MG63 (cell line): Measurements from ENCODE around the gene C1orf74. TPM values are rescaled to one million over a fixed set of nuclear protein-coding genes. Genes with fewer than 3 reads are reported as not detected.

Source experiments
- DNase-seq: peaks from one replicate; pipeline ENCODE4 v3.0.0-alpha.2; 2020
- H3K27me3 ChIP-seq: fragments of 250-450 bp; sonication (Bioruptor Pico); 2 replicates; pipeline ENCODE4 v1.5.1; 2020; ENCODE audit warnings: mild to moderate bottlenecking, moderate library complexity
- H3K36me3 ChIP-seq: fragments of 250-450 bp; sonication (Bioruptor Pico); 2 replicates; pipeline ENCODE4 v1.5.1; 2020; ENCODE audit warnings: mild to moderate bottlenecking, moderate library complexity
- H3K4me3 ChIP-seq: fragments of 250-450 bp; sonication (Bioruptor Pico); 2 replicates; pipeline ENCODE4 v1.5.1; 2020; ENCODE audit warnings: mild to moderate bottlenecking, moderate library complexity
- H3K9me3 ChIP-seq: fragments of 250-450 bp; sonication (Bioruptor Pico); 2 replicates; pipeline ENCODE4 v1.5.1; 2020; ENCODE audit warnings: mild to moderate bottlenecking, moderate library complexity
- total RNA-seq: library from RNA; depleted of rRNA; stranded (reverse); fragments of >200 nt; shearing (Covaris generic); gene quantifications from 2 replicates; pipeline ENCODE4 v1.2.3, GENCODE V29; 2014; ENCODE audit warnings: low replicate concordance

Gene C1orf74
- total RNA-seq, 1 experiment from 2014 or later, result 4.6 TPM

- H3K27me3 ChIP-seq, result peaks cover 3% of the 10 kb centered on the region; the same call in 1 of the 2 replicates
- peaks cover 4% of the 10 kb centered on the region for H3K36me3 ChIP-seq
- peak; percentile 21 for DNase-seq
- H3K4me3 ChIP-seq, result no peak overlapping the region
- no peaks in the 10 kb centered on the region for H3K9me3 ChIP-seq
Observed at GRCh38 chr1:209787551-209787950, 3.2 kb upstream of the C1orf74 start.

- H3K36me3 ChIP-seq, result peaks cover 6% of the 10 kb centered on the region
- DNase-seq, result no peak
- no peaks in the 10 kb centered on the region for H3K27me3 ChIP-seq
Observed at GRCh38 chr1:209786146-209786545, 1.8 kb upstream of the C1orf74 start.

GRCh38 chr1:209785592-209785991, 1.2 kb upstream of the C1orf74 start:
- Histone ChIP-seq H3K27me3 (no peaks in the 10 kb centered on the region), H3K9me3 (no peaks in the 10 kb centered on the region), H3K4me3 (no peak overlapping the region), H3K36me3 (peaks cover 6% of the 10 kb centered on the region)
- DNase-seq, result no peak

More at GRCh38 chr1:209786146-209786545, 1.8 kb upstream of the C1orf74 start:
- H3K4me3 ChIP-seq, result no peak overlapping the region
- no peaks in the 10 kb centered on the region for H3K9me3 ChIP-seq

- no peak for DNase-seq
- Histone ChIP-seq H3K4me3 (peak overlapping the region; percentile 83), H3K9me3 (no peaks in the 10 kb centered on the region), H3K27me3 (no peaks in the 10 kb centered on the region), H3K36me3 (peaks cover 6% of the 10 kb centered on the region)
Observed at GRCh38 chr1:209783386-209783785, 973 bp downstream of the C1orf74 start.

- no peak for DNase-seq
- no peaks in the 10 kb centered on the region for H3K9me3 ChIP-seq
- H3K36me3 ChIP-seq, result peaks cover 6% of the 10 kb centered on the region
- H3K27me3 ChIP-seq, result no peaks in the 10 kb centered on the region
- no peak overlapping the region for H3K4me3 ChIP-seq
Observed at GRCh38 chr1:209780268-209780667, 4.1 kb downstream of the C1orf74 start.

GRCh38 chr1:209778102-209778501, 6.3 kb downstream of the C1orf74 start:
- Histone ChIP-seq H3K4me3 (no peak overlapping the region), H3K9me3 (no peaks in the 10 kb centered on the region), H3K27me3 (no peaks in the 10 kb centered on the region), H3K36me3 (peaks cover 6% of the 10 kb centered on the region)
- no peak for DNase-seq

GRCh38 chr1:209777587-209777986, 6.8 kb downstream of the C1orf74 start:
- H3K9me3 ChIP-seq, result no peaks in the 10 kb centered on the region
- DNase-seq, result no peak
- H3K4me3 ChIP-seq, result no peak overlapping the region
- H3K27me3 ChIP-seq, result no peaks in the 10 kb centered on the region
- peaks cover 3% of the 10 kb centered on the region for H3K36me3 ChIP-seq

GRCh38 chr1:209775678-209776077, 8.7 kb downstream of the C1orf74 start:
- no peak overlapping the region for H3K4me3 ChIP-seq
- no peaks in the 10 kb centered on the region; the same call in 1 of the 2 replicates for H3K36me3 ChIP-seq
- H3K27me3 ChIP-seq, result no peaks in the 10 kb centered on the region
- DNase-seq, result no peak
- no peaks in the 10 kb centered on the region for H3K9me3 ChIP-seq

- Histone ChIP-seq H3K4me3 (no peak overlapping the region), H3K27me3 (no peaks in the 10 kb centered on the region), H3K9me3 (no peaks in the 10 kb centered on the region), H3K36me3 (no peaks in the 10 kb centered on the region; the same call in 1 of the 2 replicates)
- no peak for DNase-seq
Observed at GRCh38 chr1:209774592-209774991, 9.8 kb downstream of the C1orf74 start.

GRCh38 chr1:209772126-209772525, 12.2 kb downstream of the C1orf74 start:
- no peak overlapping the region for H3K4me3 ChIP-seq
- no peaks in the 10 kb centered on the region for H3K36me3 ChIP-seq
- H3K27me3 ChIP-seq, result no peaks in the 10 kb centered on the region
- H3K9me3 ChIP-seq, result no peaks in the 10 kb centered on the region
- no peak for DNase-seq

- H3K9me3 ChIP-seq, result no peaks in the 10 kb centered on the region
- H3K4me3 ChIP-seq, result no peak overlapping the region
- DNase-seq, result no peak
- no peaks in the 10 kb centered on the region for H3K36me3 ChIP-seq
- no peaks in the 10 kb centered on the region for H3K27me3 ChIP-seq
Observed at GRCh38 chr1:209770636-209771415, 13.5 kb downstream of the C1orf74 start.

- Histone ChIP-seq H3K27me3 (no peaks in the 10 kb centered on the region), H3K4me3 (no peak overlapping the region), H3K36me3 (no peaks in the 10 kb centered on the region), H3K9me3 (no peaks in the 10 kb centered on the region)
- no peak for DNase-seq
Observed at GRCh38 chr1:209769971-209770370, 14.4 kb downstream of the C1orf74 start.

- Histone ChIP-seq H3K27me3 (no peaks in the 10 kb centered on the region), H3K4me3 (no peak overlapping the region), H3K9me3 (no peaks in the 10 kb centered on the region), H3K36me3 (no peaks in the 10 kb centered on the region)
- DNase-seq, result peak; percentile 90
Observed at GRCh38 chr1:209769171-209769904, 15.0 kb downstream of the C1orf74 start.

GRCh38 chr1:209768354-209768774, 16.0 kb downstream of the C1orf74 start:
- no peak for DNase-seq
- Histone ChIP-seq H3K9me3 (no peaks in the 10 kb centered on the region), H3K27me3 (no peaks in the 10 kb centered on the region), H3K36me3 (no peaks in the 10 kb centered on the region), H3K4me3 (no peak overlapping the region)

- Histone ChIP-seq H3K9me3 (no peaks in the 10 kb centered on the region), H3K27me3 (no peaks in the 10 kb centered on the region), H3K36me3 (no peaks in the 10 kb centered on the region), H3K4me3 (no peak overlapping the region)
- no peak for DNase-seq
Observed at GRCh38 chr1:209767706-209768105, 16.7 kb downstream of the C1orf74 start.

GRCh38 chr1:209767096-209767495, 17.3 kb downstream of the C1orf74 start:
- H3K9me3 ChIP-seq, result no peaks in the 10 kb centered on the region
- H3K36me3 ChIP-seq, result no peaks in the 10 kb centered on the region
- H3K4me3 ChIP-seq, result no peak overlapping the region
- DNase-seq, result no peak
- no peaks in the 10 kb centered on the region for H3K27me3 ChIP-seq

GRCh38 chr1:209766051-209766450, 18.3 kb downstream of the C1orf74 start:
- no peaks in the 10 kb centered on the region for H3K36me3 ChIP-seq
- H3K4me3 ChIP-seq, result no peak overlapping the region
- DNase-seq, result no peak
- H3K27me3 ChIP-seq, result no peaks in the 10 kb centered on the region
- no peaks in the 10 kb centered on the region for H3K9me3 ChIP-seq
